ENCODE results near the gene DDAH1. TPM values are rescaled to one million over a fixed set of nuclear protein-coding genes. Genes with fewer than 3 reads are reported as not detected.

DDAH1 gene
- total and polyA plus RNA-seq, 2 of the 8 experiments (the other 6 are each of a cell fraction or from before 2014, with no cell fraction given), result 22.8 to 54.5 TPM

- TF ChIP-seq CHD7 (IDR thresholded peaks at IDR 0.05; ENCODE audit: insufficient replicate concordance, low read length) (no peak), SP1 (IDR thresholded peaks at IDR 0.05; ENCODE audit: low read depth, low read length) (no peak)
Observed at GRCh38 chr1:85363521-85363920, 101.4 kb downstream of the DDAH1 start (continued).
